SHP77 (cell line): ENCODE data around the gene HOXB3.

Experiments used
- DNase-seq, 2 experiments: peaks; one replicate each; lab custom pipeline; 2025; lab: John Stamatoyannopoulos, UW

The HOXB3 gene

DNA sequence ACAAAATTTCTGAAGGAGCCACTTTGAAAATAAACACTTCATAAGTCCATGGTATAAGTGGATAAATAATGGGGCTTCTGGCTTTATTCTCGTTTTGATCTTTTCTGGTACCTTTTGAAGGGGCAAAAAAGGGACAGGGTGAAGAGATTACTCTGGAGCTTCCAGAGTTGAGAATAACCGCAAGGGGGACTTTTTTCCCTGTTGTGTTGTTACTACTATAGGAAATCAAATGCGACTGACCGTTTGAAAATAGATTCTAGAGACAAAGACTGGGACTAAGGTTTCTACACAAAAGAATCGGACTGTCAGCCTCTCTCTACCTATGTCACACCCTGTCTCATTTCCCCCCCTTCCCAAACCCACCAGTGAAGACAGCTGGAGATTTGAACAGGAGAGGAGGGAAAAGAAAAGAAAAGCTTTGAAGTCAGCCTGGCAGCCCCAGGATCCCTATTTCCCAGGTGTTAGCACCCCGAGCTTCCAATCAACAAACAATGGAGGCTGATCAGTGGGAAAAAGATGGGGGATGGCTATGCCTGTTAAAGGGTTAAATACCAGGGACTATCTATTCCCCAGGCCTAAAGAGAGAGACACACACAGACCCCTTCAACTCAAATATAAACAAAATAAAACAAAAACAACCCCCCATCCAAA is 20.2 kb downstream of the HOXB3 start:
- no peak for DNase-seq

DNA sequence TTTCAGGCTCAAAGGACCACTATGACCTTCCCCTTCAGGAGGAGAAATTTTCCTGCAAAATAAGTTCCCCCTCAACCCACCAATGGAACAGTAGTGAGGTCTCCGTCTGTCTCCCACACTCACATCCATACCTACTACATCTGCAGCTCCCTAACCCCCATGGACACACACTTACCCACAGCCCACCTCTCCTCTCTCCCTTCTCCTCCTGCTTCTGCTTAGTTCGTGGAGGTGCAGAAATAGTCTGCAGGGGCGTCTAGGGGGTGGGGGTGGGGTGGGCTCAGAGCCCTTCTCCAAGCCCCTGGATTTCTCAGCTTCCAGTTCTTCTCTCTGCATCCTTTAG is 20.8 kb downstream of the HOXB3 start:
- no peak for DNase-seq

DNA sequence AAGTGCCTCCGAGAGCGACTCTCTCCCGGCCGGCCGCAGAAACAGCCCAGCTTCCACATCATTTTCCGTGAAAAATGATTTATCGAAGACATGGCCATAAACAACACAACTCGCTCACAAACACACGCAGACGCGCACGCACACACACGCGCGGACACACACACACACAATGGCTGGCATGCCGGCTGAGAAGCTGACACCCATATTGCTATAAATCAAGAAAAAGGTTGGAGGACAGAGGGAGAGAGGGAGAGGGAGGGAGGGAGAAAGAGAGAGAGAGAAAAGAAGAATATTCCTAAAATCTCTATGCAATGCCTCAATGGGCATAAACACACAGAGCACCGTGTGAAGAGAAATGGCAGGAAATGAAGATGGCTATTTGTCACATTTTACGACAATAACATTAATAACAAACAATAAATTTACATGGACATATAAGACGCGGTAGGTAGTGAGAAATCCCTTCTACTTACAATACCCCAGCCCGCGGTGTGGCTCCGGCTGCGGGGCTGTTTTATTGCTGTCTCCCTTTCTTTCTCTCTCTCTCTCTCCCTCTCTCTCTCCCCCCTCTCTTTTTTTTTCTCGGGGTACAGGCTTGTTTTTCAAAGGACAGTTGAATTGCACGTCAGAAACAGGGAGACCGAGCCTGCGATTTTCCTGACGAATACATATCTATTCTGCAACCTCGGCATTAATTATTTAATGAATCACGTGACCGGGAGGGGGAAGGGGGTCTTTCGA is 21.4 kb downstream of the HOXB3 start:
- DNase-seq: no peak

DNA sequence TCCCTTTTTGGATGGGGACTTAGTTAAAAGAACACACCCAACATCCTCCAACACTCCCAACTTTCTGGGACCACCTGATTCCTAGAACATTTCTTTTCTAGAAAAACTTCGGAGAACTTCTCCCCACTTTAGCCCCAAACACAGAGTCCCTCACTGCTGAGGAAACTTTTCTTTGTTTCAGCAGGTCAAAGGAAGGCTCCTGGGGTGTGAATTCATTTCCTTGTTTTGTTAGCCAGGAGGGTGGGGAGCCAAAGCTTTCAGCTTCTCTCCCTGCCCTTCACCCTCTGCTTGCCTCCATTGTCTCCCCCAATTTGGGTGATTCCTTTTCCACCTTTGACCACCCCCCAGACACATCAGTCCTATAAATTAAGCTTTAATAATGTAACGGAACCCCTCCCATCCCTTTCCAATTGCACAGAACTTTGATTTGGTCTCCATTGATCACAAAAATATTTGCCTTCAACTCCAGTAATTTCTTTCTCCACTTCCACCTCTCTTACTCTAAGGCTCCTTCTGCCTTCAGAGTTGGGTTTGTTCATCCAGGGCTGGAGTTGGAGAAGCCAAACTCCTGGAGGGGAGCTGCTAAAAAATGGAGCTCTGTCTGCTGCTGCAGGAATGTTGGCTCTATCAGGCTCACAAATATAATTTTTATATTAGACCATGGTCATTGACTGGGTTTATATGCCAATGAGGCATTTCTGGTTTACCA is 22.2 kb downstream of the HOXB3 start:
- no peak for DNase-seq

DNA sequence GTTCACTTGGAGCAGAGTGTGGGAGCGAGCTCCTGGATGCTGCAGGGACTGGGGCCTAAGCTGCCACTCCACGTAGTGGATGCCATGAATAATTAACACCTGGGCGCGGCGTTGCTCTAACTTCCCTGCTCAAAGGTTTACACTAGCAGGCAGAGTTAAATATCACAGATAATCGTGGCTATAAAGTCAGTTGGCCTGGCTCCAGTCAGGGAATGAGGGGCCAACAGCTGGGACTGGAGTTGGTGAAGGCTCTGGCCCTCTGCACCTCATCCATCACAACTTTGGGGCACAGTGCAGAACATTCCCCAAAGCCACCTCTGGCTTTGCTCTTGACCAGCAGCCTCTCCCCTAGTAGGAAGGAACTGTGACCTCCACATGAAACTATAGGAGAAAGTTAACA is 22.8 kb downstream of the HOXB3 start:
- DNase-seq: no peak

DNA sequence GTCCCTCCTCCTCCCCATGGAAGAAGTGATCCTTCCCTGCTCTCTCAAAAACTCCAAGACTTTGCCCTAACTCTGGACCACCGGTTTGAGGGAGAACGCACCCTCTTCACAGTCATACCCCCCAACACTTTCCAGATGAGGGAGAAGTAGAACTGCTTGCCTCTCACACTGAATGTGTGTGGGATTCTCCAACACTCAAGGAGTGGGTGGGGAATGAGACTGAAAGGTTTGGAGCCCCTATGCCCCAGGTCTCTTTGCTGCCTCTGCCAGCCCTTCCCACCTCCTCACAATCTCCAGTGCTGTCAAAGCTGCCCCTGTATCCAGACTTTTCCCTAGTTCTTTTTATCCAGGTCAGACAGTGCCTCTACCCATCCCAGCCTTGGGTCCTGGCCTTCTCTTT is 23.3 kb downstream of the HOXB3 start:
- no peak for DNase-seq

DNA sequence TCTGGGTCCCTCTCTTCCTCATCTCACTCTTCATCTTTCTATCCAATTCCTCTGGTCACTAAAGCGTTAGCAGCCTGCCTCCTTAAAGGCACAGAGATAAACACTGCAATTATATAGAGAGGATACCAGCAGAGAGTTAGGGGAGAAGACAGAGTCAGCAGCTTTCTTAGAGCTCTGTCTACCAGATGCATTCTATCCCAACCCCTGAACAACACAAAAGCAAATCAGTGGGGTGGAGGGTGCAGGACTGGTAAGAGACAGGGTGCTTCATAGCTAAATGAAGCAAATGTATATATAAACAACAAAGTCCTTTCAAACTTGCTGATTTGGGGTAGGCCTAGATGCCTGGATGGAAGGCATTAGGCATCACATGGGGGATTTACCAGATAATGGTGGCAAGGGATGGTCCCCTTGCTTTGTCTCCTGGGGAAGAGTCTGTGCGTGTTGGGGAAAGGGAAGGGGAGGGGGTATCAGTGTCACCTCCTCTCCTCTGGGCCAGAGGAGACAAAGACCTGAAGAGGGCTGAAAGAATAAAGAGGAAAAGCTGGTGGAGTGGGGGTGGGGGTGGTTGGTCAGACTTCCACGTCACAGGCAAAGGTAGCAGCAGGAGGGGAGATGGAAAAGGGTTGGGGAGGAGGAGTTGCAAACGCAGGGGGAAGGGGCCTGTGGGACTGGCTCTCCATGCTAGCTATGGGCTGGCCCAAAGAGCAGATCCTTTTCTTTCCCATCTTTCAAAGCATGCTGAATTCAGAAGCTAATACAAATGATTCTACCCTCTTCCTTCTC is 23.9 kb downstream of the HOXB3 start:
- DNase-seq: no peak

DNA sequence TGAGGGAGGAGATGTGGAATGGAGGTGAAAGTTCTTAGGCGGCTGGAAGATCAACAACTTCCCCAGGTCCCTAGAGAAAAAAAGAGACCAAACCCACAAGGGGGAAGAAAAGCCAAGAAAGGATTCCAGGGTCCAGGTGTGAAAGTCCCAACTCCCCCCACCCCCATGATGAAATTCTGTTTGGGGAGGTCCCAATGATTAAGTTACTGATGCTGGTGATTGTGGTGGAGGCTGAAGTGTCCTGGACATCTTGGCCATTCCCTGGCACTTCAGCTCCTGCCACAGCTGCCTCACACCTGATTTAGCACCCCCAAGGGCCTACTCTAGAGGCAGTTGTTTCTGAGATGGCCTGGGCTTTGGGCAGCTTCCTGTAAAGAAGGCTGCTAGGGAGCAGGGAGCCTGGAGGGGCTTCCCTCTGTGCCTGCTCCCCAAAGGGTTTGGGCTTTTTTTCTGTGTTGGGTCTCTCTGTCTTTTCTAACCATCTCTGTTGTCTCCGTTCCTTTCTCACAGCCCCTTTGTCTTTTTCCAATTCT is 25.0 kb downstream of the HOXB3 start:
- DNase-seq: no peak

DNA sequence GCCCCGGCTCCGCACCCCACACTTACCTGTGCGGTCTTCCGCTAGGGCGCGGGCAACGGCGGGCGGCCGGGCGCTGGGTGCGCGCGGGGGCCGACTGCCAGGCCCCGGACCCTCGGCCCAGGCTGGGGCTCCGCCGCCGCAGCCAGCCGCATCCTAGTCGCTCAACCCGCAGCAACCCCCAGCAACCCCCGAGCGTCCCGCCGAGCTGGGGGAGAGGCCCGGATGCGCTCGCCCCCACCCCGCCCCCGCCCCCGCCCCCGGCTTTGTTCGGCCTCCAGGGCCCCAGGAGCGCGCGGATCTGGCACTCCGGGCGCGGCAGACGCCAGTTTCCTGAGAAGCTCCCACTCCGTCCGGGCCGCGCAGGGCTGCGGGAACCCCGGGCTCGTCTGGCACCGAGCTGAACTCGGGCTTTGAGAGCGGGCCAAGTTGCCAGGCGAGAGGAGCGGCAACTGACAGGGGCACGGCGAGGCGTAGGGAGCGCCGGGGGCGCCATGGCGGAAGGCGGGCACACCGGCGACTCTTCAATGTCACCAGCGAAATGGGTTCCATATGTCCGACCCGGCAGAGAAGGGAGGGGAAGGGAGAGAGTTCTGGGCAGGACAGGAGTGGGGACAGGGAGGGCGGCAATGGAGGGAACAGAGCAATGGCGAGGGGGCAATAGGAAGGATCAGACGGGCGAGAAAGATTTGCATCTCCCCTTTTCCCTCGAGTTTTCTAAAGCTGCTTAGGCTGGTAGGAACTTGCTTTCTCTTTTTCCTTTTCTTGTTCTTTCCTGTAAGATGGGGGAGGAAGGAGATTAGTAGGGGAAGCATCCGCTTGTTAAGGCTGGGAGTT is 25.6 kb downstream of the HOXB3 start:
- no peak for DNase-seq

DNA sequence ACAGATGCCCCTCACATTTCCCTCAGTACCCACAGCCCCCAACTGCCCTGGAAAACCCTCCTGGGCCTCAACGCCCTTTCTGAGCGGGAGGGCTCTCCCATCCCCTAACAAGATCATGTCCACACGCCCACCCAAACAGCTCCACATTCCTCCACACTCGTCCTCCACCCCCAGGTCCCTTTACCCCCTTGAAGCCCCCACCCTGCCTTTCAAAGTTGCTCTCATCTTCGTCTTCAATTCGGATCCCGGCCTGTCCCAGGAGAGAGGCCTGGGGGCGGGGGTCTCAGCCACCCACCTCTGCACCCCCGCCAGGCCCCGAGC is 26.2 kb downstream of the HOXB3 start:
- DNase-seq: no peak

DNA sequence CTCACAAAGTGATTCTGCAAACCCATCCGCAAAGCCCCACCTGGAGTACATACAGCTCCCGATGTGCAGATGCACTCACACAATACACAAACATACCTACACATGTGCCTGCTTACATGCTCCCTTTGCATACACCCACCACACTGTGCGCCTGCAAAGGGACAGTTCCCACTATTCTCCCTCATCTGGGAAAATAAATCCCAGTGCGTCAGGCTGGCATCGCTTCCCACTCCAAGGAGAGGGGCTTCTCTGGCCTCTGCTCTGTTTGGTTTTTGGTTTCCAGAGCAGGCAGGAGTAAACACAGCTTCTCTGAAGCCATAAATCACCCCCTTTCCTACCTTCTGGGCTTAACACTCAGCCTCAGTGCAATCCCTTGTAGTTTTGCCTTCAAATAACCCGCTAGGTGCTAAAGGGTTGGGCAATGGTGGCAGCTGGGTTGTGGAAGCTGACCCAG is 26.6 kb downstream of the HOXB3 start:
- peak; percentile 25 to 31 for DNase-seq

DNA sequence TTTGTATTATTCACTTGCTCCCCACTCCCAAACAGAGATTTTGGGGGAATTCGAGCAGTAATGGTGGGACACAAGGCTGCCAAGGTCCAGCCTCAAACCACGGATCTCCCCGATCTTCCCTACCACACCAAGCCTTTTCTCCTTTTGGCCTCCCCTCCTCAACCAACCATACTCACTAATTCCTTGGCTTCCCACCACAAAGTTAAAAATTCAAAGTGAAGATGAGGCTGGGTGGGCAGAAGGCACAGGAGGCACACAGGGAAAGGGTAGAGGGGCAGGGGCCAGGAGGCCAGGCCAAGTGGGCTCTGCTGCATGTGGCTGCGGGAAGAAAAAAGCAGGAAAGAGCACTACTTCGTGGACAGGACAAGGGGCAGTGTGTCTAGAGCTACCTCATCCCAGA is 27.1 kb downstream of the HOXB3 start:
- no peak for DNase-seq

DNA sequence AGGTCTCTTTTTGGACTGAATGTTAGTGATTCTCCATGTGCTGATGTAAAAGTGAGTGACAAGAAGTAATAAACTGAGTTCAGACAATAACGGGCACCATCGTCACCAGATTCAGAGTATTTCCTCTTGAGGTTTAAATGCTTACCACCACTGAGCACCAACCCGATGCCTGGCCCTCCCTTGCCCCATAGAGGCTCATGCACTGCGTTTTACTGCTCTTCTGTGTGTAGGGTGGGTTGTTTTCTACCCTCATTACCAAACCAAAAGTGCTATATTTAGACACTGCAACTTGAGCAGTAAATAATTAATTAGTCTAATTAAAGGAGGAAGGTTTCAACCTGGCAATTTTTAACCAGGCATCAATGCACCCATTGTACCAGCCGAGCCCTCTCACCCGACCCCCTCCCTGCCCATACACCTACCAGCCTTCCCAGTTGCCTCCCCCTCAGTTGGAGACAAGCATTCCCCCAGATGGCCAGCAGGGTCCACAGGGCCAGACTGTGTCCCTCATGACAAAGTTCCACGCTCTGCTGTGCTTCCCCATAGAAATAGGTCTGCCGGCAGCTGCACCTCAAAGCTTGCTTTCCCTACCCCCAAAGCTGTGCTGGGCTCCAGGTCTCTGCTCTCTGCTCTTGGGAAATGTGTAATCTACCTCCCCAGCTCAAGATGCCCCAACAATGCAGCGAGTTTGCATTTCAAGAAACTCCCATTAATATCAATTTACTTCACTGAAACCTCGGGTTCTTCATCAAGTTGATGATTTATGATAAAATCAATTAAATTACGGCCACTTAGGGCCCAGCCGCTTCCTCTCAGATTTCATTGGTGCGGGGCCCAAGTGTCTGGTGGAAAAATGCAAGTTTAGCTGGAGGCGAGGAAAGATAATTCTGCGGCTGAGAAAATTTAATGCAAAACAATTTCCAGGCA is 27.9 kb downstream of the HOXB3 start:
- peak in 1 of 2 experiments; percentile 6 for DNase-seq

DNA sequence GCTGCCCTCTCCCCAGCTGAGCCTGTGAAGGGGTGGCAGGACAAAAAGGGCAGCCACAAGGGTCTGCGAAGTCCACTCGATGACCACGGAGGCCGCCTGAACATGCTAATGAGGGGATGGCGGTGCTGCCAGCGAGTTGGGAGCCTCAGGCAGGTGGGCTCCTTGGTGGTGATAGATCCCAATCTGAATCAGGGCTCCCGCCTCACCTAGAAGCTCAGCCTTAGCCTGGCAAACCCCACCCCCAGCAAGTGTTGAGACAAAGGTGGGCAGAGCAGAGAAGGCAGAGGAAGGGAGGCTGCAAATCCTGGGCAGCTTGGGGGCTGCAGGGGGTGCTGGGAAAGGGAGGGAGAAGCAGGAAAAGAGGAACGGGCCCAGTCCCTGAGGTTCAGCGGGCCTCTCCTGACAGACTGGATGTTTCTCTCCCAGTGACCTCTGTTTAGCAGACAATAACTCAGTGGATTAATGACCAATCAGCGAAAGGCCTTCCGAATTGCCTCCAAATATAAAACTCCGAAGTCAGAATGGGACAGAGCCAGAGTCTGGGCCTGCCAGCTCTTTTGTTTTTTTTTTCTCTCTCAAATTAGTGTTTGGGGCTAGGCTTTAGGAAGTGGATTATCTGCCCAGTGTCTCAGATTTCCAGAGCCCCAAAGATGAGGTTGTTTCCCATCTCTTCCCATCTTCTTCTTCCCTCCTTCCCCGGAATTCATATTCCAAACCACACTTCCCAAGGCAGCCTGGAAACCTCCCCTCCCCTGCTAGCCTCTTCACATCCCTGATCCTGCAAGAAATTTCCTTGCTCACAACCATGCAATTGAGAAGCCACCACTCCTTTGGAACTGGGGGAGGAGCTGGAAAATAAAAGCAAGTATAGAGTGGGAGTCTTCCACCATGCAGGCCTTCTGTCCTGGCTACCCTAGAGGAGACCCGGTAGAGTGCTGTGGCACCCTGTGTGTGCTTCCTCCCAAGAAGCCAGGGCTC is 29.9 kb downstream of the HOXB3 start:
- DNase-seq: no peak

DNA sequence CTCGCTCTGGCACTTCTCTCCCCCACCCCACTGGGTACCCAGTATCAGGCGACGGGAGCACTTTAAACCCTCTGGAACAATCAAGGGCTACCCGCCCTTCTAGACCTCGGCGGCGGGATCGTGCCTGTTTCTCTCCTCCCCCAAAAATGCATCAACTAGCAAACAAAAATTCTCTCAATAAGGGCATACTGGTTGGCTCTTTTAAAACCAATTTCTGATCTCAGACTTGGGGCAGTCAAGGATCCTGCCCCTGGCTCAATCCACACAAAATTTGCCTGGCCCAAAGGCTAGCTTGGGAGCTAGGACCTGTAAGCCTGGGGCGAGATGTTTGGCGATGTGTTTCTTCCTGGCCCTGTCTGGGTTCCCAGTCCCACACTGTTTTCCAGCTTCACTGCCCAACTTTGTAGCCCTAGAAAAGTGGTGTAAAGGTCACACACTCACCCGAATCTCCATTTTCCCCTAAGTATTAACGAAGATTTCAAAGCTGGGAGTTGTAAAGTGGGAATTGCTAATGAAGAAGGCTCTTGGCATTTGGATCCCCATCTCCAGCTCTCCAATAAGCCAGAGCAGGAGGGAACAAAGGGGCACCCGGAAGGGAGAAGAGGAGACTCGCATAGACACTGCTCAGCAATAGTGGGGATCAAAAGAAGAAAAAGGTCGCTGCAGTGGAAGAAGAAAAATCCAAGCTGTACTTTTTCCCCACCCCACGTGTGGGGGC is 30.8 kb downstream of the HOXB3 start:
- DNase-seq: no peak

DNA sequence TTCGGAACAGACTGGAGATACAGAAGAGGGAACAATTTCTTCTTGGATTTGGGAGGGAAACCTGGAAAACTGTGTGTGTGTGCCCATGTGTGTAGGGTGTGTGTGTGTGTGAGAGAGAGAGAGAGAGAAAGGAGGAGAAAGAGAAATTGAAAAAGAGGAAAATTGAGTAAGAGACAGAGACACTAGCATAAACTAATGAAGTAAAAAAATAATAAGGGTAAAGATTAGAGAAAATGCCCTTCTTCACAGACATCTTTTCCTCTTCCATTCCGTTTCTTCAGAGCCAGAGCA is 31.3 kb downstream of the HOXB3 start:
- DNase-seq: no peak

DNA sequence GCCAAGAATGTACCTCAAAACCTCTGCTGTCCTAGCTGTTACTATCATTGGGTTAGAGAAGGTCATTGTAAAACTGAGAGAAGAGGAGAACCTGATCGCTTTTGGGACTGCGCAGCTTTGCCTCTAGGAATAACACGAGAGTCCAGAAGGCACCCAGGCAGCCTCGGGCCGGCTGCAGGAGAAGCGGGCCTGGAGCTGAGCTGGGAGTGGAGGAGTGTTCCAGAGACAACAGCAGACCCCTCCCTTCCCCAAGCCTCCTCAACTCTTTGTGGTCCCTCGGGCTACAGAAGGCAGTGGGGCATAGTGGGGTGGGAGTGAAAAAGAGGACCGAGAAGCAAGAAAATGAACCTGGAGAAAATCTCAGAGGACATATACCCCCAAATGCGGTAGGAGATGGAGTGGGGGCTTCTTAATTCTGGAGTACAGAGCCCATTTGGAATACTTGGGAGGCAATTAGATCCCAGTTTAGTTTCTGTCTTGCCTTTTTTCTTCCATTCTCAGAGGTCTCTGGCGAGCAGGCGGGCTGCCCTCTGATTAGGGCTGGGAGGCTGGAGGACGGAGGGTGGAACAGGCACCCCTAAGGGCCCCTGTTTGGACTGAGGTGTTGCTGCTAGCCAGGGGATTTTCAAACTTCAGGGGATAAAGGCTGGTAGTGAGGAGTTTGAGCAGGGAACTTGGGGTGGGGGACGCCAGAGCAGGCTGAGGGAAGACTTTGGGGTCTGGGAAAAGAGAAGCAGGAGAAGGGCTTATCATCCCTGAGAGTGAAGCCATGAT is 31.8 kb downstream of the HOXB3 start:
- DNase-seq: no peak
